GM12872 (cell line): Measurements from ENCODE around the gene TMPRSS6.

ENCODE experiments used
- TF ChIP-seq, protein P1 (sequence below): IDR thresholded peaks from 3 replicates; pipeline ENCODE4 v1.5.1; 2011; ENCODE audit warnings: low read depth, mild to moderate bottlenecking, low read length, moderate library complexity; ENCODE audit not compliant: insufficient read depth

TMPRSS6 gene

GRCh38 chr22:37049224-37049623, 60.3 kb downstream of the TMPRSS6 start:
- TF ChIP-seq, protein P1, sequence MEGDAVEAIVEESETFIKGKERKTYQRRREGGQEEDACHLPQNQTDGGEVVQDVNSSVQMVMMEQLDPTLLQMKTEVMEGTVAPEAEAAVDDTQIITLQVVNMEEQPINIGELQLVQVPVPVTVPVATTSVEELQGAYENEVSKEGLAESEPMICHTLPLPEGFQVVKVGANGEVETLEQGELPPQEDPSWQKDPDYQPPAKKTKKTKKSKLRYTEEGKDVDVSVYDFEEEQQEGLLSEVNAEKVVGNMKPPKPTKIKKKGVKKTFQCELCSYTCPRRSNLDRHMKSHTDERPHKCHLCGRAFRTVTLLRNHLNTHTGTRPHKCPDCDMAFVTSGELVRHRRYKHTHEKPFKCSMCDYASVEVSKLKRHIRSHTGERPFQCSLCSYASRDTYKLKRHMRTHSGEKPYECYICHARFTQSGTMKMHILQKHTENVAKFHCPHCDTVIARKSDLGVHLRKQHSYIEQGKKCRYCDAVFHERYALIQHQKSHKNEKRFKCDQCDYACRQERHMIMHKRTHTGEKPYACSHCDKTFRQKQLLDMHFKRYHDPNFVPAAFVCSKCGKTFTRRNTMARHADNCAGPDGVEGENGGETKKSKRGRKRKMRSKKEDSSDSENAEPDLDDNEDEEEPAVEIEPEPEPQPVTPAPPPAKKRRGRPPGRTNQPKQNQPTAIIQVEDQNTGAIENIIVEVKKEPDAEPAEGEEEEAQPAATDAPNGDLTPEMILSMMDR = no peak

GRCh38 chr22:37048133-37048532, 61.4 kb downstream of the TMPRSS6 start:
- TF ChIP-seq, protein P1 = no peak

GRCh38 chr22:37047006-37047405, 62.5 kb downstream of the TMPRSS6 start:
- TF ChIP-seq, protein P1 = no peak

DNA sequence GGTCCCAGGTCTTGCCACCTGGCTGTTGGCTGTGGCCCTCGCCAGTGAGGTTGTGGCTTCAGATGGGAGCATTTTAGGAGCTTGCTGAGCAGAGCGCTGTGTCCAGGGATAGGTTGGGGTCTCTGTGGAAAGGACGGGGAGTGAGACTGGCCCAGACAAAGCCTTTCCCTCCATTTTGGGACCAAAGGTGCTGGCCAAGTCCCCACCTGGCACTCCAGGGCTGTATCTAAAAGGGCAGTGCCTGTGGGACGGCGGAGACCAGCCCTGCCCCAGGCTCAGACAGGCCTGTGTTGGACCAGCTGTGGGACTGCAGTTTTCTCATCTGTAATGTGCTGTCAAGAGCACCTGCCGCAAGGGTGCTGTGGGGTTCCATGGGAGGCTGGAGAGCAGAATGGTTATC, 62.9 kb downstream of the TMPRSS6 start:
- TF ChIP-seq, protein P1 = no peak

- TF ChIP-seq, protein P1 = peak; percentile 67
These were observed 63.6 kb downstream of the TMPRSS6 start for GRCh38 chr22:37045958-37046357.

DNA sequence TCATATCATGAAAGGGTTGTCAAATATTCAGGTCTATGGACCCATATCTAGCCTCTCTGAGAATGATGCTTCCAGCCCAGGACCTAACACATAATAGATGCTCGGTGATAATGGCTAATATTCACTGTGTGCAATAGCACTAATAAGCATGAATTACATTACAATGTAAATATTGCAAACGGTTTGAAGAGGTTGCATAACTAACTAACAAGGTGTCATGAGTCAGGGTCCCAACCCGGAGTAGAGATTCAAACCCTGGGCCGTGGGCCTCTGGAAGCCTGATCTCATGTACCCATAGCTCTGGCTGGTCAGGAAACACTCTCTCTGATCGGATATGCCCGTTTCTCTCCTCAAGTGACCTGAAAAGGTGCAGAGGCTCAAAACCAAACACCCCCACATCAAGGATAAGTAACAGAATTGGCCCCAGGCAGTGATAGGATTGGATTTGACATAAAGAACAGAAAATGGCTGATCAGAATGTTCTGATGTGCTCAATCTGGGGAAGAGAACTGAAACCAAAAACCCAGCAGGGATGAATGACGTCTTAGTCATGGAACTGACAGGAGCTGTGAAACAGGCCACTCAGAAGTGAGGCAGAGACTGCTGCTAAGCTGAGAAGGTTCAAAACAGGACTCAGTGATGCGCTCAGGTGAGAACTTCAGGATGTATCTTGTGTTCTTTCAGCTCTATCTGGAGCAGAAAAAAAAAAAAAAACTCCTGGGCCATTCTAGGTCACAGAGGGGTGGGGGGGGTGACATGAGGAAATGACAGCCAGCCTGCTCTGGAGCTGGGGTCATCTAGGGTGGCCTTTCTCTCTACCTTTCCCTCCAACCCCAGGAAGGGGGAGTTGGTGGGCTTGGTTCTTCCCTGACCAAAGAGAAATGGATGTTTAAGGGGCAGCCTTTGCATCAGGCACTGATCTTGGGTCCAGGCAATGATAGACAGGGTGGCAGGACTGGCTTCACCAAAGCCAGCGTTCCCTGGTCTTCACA, 64.6 kb downstream of the TMPRSS6 start:
- TF ChIP-seq, protein P1 = no peak

- TF ChIP-seq, protein P1 = peak; percentile 88
These were observed 65.5 kb downstream of the TMPRSS6 start for GRCh38 chr22:37043828-37044538.
